Prostate gland (tissue), 2 donors: Measurements from ENCODE around the gene CTNNA3. TPM values are rescaled to one million over a fixed set of nuclear protein-coding genes. Genes with fewer than 3 reads are reported as not detected.

Experiments
- DNase-seq: peaks from one replicate; pipeline ENCODE4 v3.0.0-alpha.2; 2019; ENCODE audit warnings: low spot score
- H3K27ac ChIP-seq, 2 donors: fragments of 200-600 bp; sonication (generic); 2 replicates each; pipeline ENCODE4 v1.5.1; 2017 to 2019
- H3K27me3 ChIP-seq: fragments of 200-600 bp; sonication (generic); replicated peaks from 2 replicates; pipeline ENCODE4 v1.5.1; 2019; ENCODE audit not compliant: insufficient read depth
- H3K36me3 ChIP-seq, 2 donors: fragments of 200-600 bp; sonication (generic); 1 replicate in 1 of 2; 2 replicates in 1 of 2; pipeline versions ENCODE4 v1.5.1 to v1.8.1; 2017 to 2019
- H3K4me1 ChIP-seq: fragments of 200-600 bp; sonication (generic); replicated peaks from 2 replicates; pipeline ENCODE4 v1.5.1; 2019
- H3K4me3 ChIP-seq, 2 donors: fragments of 200-600 bp; sonication (generic); 2 replicates each; pipeline ENCODE4 v1.5.1; 2017 to 2019
- H3K9me3 ChIP-seq: fragments of 200-600 bp; sonication (generic); 2 replicates; pipeline ENCODE4 v1.5.1; 2017
- CTCF ChIP-seq, 4 experiments: fragments of 200-600 bp in 2 of 4; fragments of 450-650 bp in 2 of 4; sonication (generic) in 2 of 4; IDR thresholded peaks; 1 replicate in 3 of 4; 2 replicates in 1 of 4; pipeline ENCODE4 v1.5.1; 2016 to 2019; ENCODE audit warnings: antibody characterized with exemption in 4 of 4, mild to moderate bottlenecking in 2 of 4, moderate library complexity in 2 of 4
- POLR2A ChIP-seq: fragments of 450-650 bp; IDR thresholded peaks from one replicate; pipeline ENCODE4 v1.6.1; 2016; ENCODE audit warnings: antibody characterized with exemption, mild to moderate bottlenecking
- POLR2AphosphoS5 ChIP-seq: sonication (generic); formaldehyde crosslinking; IDR thresholded peaks from one replicate; pipeline ENCODE4 v1.6.1; 2017; ENCODE audit warnings: antibody characterized with exemption
- WGBS: methylation state at CpG from one replicate; pipeline ENCODE4 v1.1.5; 2018; 5-methylcytosine and 5-hydroxymethylcytosine counted together
- intact Hi-C: fragments of 100-400 bp; cut with DNase I; formaldehyde crosslinking; loops from one replicate; pipeline ENCODE4 v1.14.2; 2022
- total RNA-seq, 2 donors: library from RNA; depleted of rRNA; stranded (reverse); fragments of >200 nt; gene quantifications; one replicate each; pipeline ENCODE4 v1.1.0, GENCODE V29; 2016

Gene CTNNA3
- total RNA-seq, 2 donors from 2014 or later: 0.27 to 7.2 TPM

GRCh38 chr10:67464278-67464677 is 231.7 kb downstream of the CTNNA3 start:
- Histone ChIP-seq H3K9me3 (no peaks in the 10 kb centered on the region), H3K27me3 (no peaks in the 10 kb centered on the region), H3K36me3 (no peaks in the 10 kb centered on the region), H3K4me1 (no peaks in the 10 kb centered on the region), H3K27ac (no peak overlapping the region), H3K4me3 (no peak overlapping the region)
- TF ChIP-seq POLR2AphosphoS5: no peak
- TF ChIP-seq CTCF (IDR thresholded peaks at IDR 0.05): no peak
- TF ChIP-seq POLR2A: no peak
- DNase-seq: no peak
- intact Hi-C loops: no loop called here
- 77% methylated on average over 3 of the region's 3 CpGs for WGBS

- Histone ChIP-seq H3K36me3 (no peaks in the 10 kb centered on the region), H3K4me1 (no peaks in the 10 kb centered on the region), H3K27me3 (no peaks in the 10 kb centered on the region), H3K9me3 (no peaks in the 10 kb centered on the region), H3K4me3 (no peak overlapping the region), H3K27ac (no peak overlapping the region)
- intact Hi-C loops: no loop called here
- DNase-seq: no peak
- 53% methylated on average over 1 of the region's 1 CpG for WGBS
- TF ChIP-seq POLR2AphosphoS5: no peak
Measured at GRCh38 chr10:67452892-67453291, 243.1 kb downstream of the CTNNA3 start.

- no peaks in the 10 kb centered on the region for H3K4me1 ChIP-seq
- H3K27ac ChIP-seq: no peak overlapping the region
- intact Hi-C loops: no loop called here
- TF ChIP-seq CTCF (IDR thresholded peaks at IDR 0.05): no peak
- TF ChIP-seq POLR2A: no peak
- TF ChIP-seq POLR2AphosphoS5: no peak
- DNase-seq: no peak
- H3K36me3 ChIP-seq: no peaks in the 10 kb centered on the region
- no peaks in the 10 kb centered on the region for H3K27me3 ChIP-seq
- no peak overlapping the region for H3K4me3 ChIP-seq
- H3K9me3 ChIP-seq: no peaks in the 10 kb centered on the region
- WGBS: 65% methylated on average over 4 of the region's 4 CpGs
Measured at GRCh38 chr10:67438605-67439304, 257.2 kb downstream of the CTNNA3 start.

- no peak overlapping the region for H3K27ac ChIP-seq
- WGBS: 59% methylated on average over 2 of the region's 2 CpGs
- no peaks in the 10 kb centered on the region for H3K27me3 ChIP-seq
- no peak overlapping the region for H3K4me3 ChIP-seq
- no peaks in the 10 kb centered on the region for H3K9me3 ChIP-seq
- TF ChIP-seq CTCF (IDR thresholded peaks at IDR 0.05): no peak
- no peak for TF ChIP-seq POLR2AphosphoS5
- TF ChIP-seq POLR2A: no peak
- no peaks in the 10 kb centered on the region for H3K4me1 ChIP-seq
- DNase-seq: no peak
- intact Hi-C loops: no loop called here
- H3K36me3 ChIP-seq: no peaks in the 10 kb centered on the region
Measured at GRCh38 chr10:67433276-67433675, 262.7 kb downstream of the CTNNA3 start.

GRCh38 chr10:67402620-67403019 is 293.4 kb downstream of the CTNNA3 start:
- H3K36me3 ChIP-seq: no peaks in the 10 kb centered on the region
- 90% methylated on average over 3 of the region's 3 CpGs for WGBS
- TF ChIP-seq CTCF (IDR thresholded peaks at IDR 0.05) (no peak), POLR2AphosphoS5 (no peak), POLR2A (no peak)
- DNase-seq: no peak
- H3K27me3 ChIP-seq: no peaks in the 10 kb centered on the region
- intact Hi-C loops: no loop called here
- H3K9me3 ChIP-seq: no peaks in the 10 kb centered on the region
- H3K27ac ChIP-seq: no peak overlapping the region
- no peak overlapping the region for H3K4me3 ChIP-seq
- no peaks in the 10 kb centered on the region for H3K4me1 ChIP-seq
